SK-N-MC (cell line): ENCODE measurements around the gene MGMT.

Source experiments
- DNase-seq: peaks from one replicate; pipeline ENCODE4 v3.0.0-alpha.2; 2011; ENCODE audit warnings: low read depth, low spot score
- H3K27ac ChIP-seq: fragments of 200-600 bp; sonication (generic); 2 replicates; pipeline ENCODE4 v1.5.1; 2016; ENCODE audit warnings: mixed run types
- H3K36me3 ChIP-seq: fragments of 200-600 bp; sonication (generic); 2 replicates; pipeline ENCODE4 v1.6.1; 2017; ENCODE audit warnings: antibody characterized with exemption, low read length, mixed read lengths; ENCODE audit not compliant: insufficient read depth
- H3K4me3 ChIP-seq: fragments of 200-600 bp; sonication (generic); 2 replicates; pipeline ENCODE4 v1.5.1; 2016
- H3K9ac ChIP-seq: fragments of 200-600 bp; sonication (generic); 2 replicates; pipeline ENCODE4 v1.8.0; 2017; ENCODE audit warnings: mixed run types, mixed read lengths; ENCODE audit not compliant: insufficient read length
- H3K9me3 ChIP-seq: fragments of 200-600 bp; sonication (generic); 2 replicates; pipeline ENCODE4 v1.6.1; 2017; ENCODE audit warnings: low read depth, mild to moderate bottlenecking, antibody characterized with exemption, low read length, moderate library complexity, mixed read lengths
- EZH2 ChIP-seq: fragments of 200-600 bp; sonication (generic); IDR thresholded peaks from one replicate; pipeline ENCODE4 v1.6.1; 2017; ENCODE audit warnings: antibody characterized with exemption
- FOXP2 ChIP-seq: optimal IDR thresholded peaks from 2 replicates; pipeline ENCODE3; 2011; ENCODE audit warnings: mild to moderate bottlenecking, moderate library complexity; ENCODE audit not compliant: insufficient read depth; ENCODE audit errors: extremely low read length, control extremely low read depth
- POLR2AphosphoS5 ChIP-seq: IDR thresholded peaks from 2 replicates; pipeline ENCODE4 v1.6.1; 2012; ENCODE audit warnings: mild to moderate bottlenecking, low read depth, low read length, borderline replicate concordance

Gene MGMT

DNA sequence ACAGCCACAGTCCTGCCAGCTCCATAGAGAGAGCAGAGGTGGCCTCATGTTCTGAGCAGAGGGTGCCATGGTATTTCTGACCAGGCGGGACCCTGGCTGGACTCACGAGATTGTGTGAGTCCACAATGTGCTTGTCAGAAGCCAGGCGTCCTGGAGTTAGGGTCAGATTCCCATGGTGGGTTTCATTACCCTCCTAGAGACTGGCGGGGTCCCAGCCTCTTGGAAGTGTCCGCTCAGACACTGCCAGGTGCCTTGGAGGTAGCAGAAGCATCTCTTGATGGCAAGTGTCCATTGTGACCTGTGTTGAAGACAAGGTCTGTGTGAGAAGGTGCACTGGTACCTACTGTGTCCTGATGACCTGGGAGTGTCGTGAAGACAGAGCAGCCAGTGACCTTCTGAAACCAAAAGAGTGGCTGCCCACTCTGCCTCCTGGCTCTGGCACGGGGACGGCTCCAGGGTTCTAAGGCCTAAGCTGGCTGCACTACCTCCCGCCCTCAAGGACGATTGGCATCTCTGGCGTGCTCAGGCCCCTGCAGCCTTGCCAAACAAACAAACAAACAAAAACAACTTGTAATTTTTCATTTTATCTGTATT lies 56.8 kb downstream of the MGMT start:
- DNase-seq, result no peak
- TF ChIP-seq EZH2 (no peak), POLR2AphosphoS5 (no peak), FOXP2 (no peak)
- Histone ChIP-seq H3K4me3 (no peak overlapping the region), H3K9me3 (no peaks in the 10 kb centered on the region), H3K36me3 (no peaks in the 10 kb centered on the region), H3K9ac (no peak overlapping the region), H3K27ac (no peak overlapping the region)

DNA sequence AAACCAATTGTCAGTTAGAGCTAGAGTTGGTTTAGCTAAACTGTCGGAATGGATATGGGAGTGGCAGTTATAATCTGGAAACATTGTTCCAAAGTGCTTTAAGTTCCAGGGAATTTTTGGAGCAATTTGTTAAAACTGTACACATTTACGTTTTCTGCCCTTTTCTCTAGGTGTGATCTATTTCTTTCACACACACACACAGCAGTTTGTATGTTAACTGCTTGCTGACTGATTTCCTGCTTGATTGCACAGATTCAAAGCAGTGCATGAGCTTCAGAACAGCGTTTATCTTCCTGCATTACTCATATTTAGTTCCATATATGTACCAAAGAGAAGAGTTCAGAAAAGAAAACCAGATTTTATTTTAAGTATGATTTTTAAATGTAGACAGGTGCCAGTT lies 57.9 kb downstream of the MGMT start:
- TF ChIP-seq EZH2 (no peak), POLR2AphosphoS5 (no peak), FOXP2 (no peak)
- no peak for DNase-seq
- H3K27ac ChIP-seq, result no peak overlapping the region
- H3K9me3 ChIP-seq, result no peaks in the 10 kb centered on the region
- H3K36me3 ChIP-seq, result no peaks in the 10 kb centered on the region
- H3K4me3 ChIP-seq, result no peak overlapping the region
- no peak overlapping the region for H3K9ac ChIP-seq

DNA sequence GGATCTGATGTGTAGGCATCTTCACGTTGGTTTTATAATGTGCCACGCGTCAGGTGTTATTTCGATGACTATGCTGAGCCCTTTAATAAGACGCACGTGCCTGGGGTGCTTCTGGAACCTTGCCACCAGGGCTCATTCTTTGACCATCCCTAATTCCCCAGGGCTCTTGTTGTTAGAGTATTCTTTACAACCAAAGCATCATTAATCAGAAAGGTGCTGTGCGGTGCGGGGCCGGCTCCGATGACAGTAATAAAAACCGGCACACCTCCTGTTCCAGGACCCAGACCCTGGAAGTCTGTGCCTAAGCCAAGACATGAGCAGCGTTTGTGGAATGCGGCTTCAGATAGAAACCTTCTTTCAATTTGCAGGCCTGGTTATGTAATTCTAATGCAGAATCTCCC lies 58.4 kb downstream of the MGMT start:
- no peaks in the 10 kb centered on the region for H3K36me3 ChIP-seq
- TF ChIP-seq FOXP2, result no peak
- no peak for TF ChIP-seq POLR2AphosphoS5
- no peak for TF ChIP-seq EZH2
- no peak overlapping the region for H3K9ac ChIP-seq
- H3K27ac ChIP-seq, result no peak overlapping the region
- DNase-seq, result no peak
- H3K4me3 ChIP-seq, result no peak overlapping the region
- H3K9me3 ChIP-seq, result no peaks in the 10 kb centered on the region

DNA sequence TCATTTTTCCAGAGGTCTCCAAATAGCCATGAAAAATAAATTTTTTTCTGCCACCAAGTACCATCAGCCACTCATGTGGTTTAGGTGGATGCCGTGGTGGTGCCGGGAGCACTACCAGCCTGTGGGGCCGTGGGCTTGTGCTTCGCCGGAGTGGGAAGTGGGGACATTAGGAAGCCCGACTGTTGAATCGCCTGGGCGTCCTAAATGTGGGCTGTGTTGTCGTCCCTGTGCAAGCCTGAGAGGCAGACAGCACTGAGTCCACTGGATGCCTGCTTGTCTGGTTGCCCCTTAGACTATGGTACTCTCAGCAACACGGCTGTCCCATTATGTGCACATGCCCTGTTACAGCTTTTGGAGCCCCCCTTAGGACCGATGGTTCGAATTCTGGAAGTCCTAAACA lies 59.9 kb downstream of the MGMT start:
- Histone ChIP-seq H3K9ac (no peak overlapping the region), H3K36me3 (no peaks in the 10 kb centered on the region), H3K9me3 (no peaks in the 10 kb centered on the region), H3K27ac (no peak overlapping the region), H3K4me3 (no peak overlapping the region)
- TF ChIP-seq POLR2AphosphoS5 (no peak), FOXP2 (no peak), EZH2 (no peak)
- no peak for DNase-seq

DNA sequence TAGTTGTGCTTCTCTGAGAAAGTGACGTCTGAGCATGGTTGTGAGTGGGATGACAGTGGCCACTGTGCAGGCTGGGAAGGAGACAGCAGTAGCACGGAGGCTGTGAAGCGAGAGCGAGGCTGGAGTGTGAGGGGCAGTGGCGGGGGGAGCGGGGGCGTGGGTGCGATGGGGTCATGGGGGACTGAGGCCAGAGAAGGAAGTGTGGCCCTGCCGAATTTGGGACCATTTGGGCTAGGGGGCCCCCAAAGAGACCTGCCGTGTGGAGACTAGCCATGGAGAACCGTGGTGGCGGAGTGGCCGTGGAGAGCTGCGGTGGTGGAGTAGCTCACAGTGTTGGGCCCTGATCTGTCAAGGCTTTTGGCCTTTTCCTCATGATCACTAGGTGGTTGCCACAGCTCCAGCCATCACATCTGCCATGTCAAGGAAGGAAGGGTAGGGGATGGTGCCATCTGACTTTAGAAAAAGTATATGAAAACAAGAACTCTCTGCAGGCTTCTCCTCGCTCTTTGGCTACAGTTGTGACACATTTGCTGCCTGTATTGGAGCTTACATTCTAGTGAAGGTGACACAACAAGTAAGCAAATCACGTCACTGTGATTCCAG lies 61.4 kb downstream of the MGMT start:
- Histone ChIP-seq H3K9ac (no peak overlapping the region), H3K27ac (no peak overlapping the region), H3K9me3 (no peaks in the 10 kb centered on the region), H3K4me3 (no peak overlapping the region), H3K36me3 (no peaks in the 10 kb centered on the region)
- no peak for DNase-seq
- no peak for TF ChIP-seq EZH2
- TF ChIP-seq POLR2AphosphoS5, result no peak
- no peak for TF ChIP-seq FOXP2

DNA sequence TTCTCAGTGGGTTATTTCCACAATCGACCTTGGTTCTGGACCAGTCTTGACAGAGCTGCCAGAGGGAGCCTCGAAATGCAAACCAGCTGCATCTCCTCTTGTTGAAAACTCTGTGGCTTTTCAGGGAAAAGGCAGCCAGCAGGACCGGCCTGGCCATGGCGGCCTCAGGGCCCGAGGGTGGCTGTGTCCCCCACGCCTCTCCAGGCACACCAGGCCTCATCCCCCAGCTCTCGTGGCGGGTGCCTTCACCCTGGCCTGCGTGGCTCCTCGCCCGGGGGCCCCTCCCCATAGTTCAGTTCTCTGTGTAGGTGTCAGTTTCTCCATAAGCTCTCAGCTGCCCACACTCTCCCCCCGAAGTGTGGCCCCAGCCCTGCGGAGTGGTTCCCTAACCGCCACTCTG lies 63.5 kb downstream of the MGMT start:
- no peak for DNase-seq
- TF ChIP-seq EZH2 (no peak), FOXP2 (no peak), POLR2AphosphoS5 (no peak)
- Histone ChIP-seq H3K36me3 (no peaks in the 10 kb centered on the region), H3K27ac (no peak overlapping the region), H3K9me3 (no peaks in the 10 kb centered on the region), H3K9ac (no peak overlapping the region), H3K4me3 (no peak overlapping the region)

DNA sequence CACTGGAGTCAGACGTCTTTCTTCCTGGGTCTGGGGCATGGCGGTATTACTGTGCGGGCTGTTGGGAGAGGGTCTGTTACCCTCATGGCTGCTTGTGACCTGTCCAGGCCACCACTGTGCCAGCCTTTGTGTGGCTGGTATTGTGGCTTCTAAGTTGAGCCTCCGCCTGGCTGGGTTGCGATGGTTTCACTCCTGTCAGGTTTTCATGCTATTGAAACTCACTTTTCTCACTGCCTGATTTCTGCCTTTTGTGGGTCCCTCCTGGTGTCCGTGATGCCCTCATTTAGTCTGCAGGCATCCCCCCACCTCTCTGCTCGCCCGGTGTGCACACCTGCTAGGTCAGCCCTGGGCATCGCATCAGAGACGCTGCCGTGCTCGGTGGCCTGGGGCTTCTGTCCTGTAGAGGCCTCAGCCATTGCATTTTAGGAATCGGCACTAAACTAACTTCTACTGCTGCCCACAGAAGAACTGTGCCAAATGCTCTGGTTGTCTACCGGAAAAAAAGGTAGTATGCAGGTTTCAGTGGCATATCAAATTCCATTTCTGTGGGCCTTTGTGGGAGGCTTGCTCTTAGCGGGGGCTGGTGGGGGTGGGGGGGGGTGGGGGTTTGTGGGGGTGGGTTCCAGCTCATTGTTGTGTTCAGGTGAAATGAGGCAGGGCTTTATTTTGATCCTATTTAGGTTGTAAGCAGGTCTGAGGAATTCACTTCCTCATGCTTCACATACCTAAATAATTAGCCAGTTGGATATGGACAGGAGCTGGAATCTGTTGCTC lies 64.3 kb downstream of the MGMT start:
- no peak for DNase-seq
- no peaks in the 10 kb centered on the region for H3K9me3 ChIP-seq
- H3K4me3 ChIP-seq, result no peak overlapping the region
- TF ChIP-seq FOXP2, result no peak
- no peak for TF ChIP-seq EZH2
- no peak for TF ChIP-seq POLR2AphosphoS5
- H3K9ac ChIP-seq, result no peak overlapping the region
- no peak overlapping the region for H3K27ac ChIP-seq
- no peaks in the 10 kb centered on the region for H3K36me3 ChIP-seq

DNA sequence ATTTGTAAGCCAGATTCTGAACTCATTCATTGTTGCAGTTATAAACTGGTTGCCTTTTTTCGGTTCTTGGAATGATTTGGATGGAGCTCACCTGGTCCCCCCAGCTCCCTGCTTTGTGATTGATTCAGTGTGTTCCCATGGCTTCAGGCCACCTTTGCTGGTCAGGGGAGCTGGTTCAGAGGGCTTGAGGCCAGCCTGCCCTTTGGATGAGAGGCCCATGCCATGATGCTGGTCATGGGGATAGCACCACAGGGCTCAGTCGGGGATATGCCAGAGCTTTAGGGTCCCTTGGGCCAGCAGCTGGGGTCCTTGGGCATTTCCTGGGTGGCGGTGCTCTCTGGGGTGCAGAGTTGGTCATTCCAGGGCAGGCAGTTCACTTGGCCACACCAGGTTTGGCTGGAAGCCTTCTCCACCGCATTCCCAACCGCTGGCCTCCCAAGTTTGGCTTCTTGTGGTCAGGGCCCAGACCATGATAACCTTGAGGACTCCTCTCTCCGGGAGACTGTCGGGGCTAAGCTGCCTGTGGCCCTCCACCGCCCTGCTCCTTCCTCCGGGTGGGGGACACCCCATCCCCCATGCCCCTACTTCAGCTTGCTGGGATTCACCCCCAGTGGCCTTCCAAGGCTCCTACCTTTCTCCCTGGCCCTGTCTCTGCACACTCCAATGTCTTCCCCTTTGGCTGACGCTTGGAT lies 65.1 kb downstream of the MGMT start:
- DNase-seq, result no peak
- H3K27ac ChIP-seq, result no peak overlapping the region
- no peak overlapping the region for H3K4me3 ChIP-seq
- H3K36me3 ChIP-seq, result no peaks in the 10 kb centered on the region
- no peak for TF ChIP-seq EZH2
- no peak overlapping the region for H3K9ac ChIP-seq
- H3K9me3 ChIP-seq, result no peaks in the 10 kb centered on the region
